NK-92 (cell line): ENCODE data around the gene TEKT3.

ENCODE experiments used
- DNase-seq: peaks from one replicate; lab custom pipeline; 2025; ENCODE audit not compliant: unreplicated experiment; lab: John Stamatoyannopoulos, UW

The TEKT3 gene

GRCh38 chr17:15350777-15351477, 9.5 kb upstream of the TEKT3 start:
- DNase-seq, result no peak

- DNase-seq, result no peak
Observed at GRCh38 chr17:15349119-15349518, 7.7 kb upstream of the TEKT3 start.

GRCh38 chr17:15348021-15348420, 6.6 kb upstream of the TEKT3 start:
- DNase-seq, result no peak

- DNase-seq, result no peak
Observed at GRCh38 chr17:15346066-15346595, 4.7 kb upstream of the TEKT3 start.

GRCh38 chr17:15343749-15344148, 2.4 kb upstream of the TEKT3 start:
- no peak for DNase-seq

GRCh38 chr17:15342460-15342859, 1.1 kb upstream of the TEKT3 start:
- no peak for DNase-seq

GRCh38 chr17:15341966-15342365, 569 bp upstream of the TEKT3 start:
- DNase-seq, result no peak

GRCh38 chr17:15340966-15341365, 431 bp downstream of the TEKT3 start:
- no peak for DNase-seq

- no peak for DNase-seq
Observed at GRCh38 chr17:15335446-15335845, 6.0 kb downstream of the TEKT3 start.

GRCh38 chr17:15334266-15334665, 7.1 kb downstream of the TEKT3 start:
- DNase-seq, result no peak

GRCh38 chr17:15332338-15332737, 9.1 kb downstream of the TEKT3 start:
- DNase-seq, result no peak

GRCh38 chr17:15323131-15323530, 18.3 kb downstream of the TEKT3 start:
- no peak for DNase-seq

GRCh38 chr17:15321556-15322251, 19.7 kb downstream of the TEKT3 start:
- no peak for DNase-seq

- DNase-seq, result no peak
Observed at GRCh38 chr17:15319452-15320010, 21.9 kb downstream of the TEKT3 start.

- no peak for DNase-seq
Observed at GRCh38 chr17:15311996-15312395, 29.4 kb downstream of the TEKT3 start.

- DNase-seq, result no peak
Observed at GRCh38 chr17:15309793-15310192, 31.6 kb downstream of the TEKT3 start.

GRCh38 chr17:15309236-15309635, 32.2 kb downstream of the TEKT3 start:
- no peak for DNase-seq

- no peak for DNase-seq
Observed at GRCh38 chr17:15308758-15309157, 32.6 kb downstream of the TEKT3 start.

- no peak for DNase-seq
Observed at GRCh38 chr17:15307710-15308111, 33.7 kb downstream of the TEKT3 start.

GRCh38 chr17:15303851-15304250, 37.5 kb downstream of the TEKT3 start:
- no peak for DNase-seq

- DNase-seq, result no peak
Observed at GRCh38 chr17:15303268-15303667, 38.1 kb downstream of the TEKT3 start.

- DNase-seq, result no peak
Observed at GRCh38 chr17:15301845-15302244, 39.6 kb downstream of the TEKT3 start.
